ENCODE data around the gene ATXN7L1. TPM values are rescaled to one million over a fixed set of nuclear protein-coding genes. Genes with fewer than 3 reads are reported as not detected.

The ATXN7L1 gene
- total and polyA plus RNA-seq, 2 donors (not counting 1 experiment from before 2014, with no cell fraction given) = 7.1 to 40.6 TPM

DNA sequence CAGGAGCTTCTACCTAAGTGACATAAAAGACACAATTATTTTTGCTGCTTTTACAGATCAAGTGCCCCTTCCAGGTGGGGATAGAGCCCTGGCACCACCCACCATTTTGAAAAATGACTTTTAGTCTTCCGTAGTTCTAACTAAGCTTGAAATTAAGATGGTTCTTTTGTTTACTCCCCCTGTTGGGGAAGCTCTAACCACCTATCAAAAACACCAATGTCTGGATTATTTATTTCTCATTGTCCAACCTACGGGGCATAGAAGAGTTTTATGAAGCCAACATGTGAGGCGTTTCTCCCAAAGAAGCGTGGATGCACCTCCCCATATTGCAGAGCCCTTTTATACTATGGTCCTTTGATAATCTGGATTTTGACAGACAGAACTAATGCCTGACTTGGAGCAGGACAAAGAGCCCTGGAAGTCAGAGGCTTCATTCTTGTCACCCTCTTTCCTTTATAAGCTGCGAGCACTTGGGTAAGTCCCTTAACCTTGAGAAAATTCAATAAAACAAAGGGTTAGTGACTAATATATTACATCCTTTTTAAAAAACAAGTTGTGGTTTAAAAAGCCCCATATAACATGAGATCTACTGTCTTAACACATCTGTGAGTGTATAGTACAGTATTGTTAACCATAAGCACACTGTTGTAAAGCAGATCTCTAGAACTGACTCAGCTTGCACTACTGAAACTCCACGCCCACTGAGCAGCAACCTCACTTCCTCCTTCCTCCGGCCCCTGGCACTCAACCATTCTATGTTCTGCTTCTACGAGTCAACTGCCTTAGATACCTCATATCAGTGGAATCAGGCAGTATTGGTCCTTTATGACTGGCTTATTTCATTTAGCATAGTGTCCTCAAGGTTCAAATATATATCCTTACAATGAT, 67.5 kb downstream of the ATXN7L1 start:
- no peak overlapping the region for H3K4me3 ChIP-seq (ENCODE audit: control extremely low read depth in 1 of 5, extremely low read depth in 1 of 5, insufficient read depth in 1 of 5, low read depth in 2 of 5, low read length in 4 of 5)
- H3K36me3 ChIP-seq (replicated peaks in 1 of 2; ENCODE audit: control extremely low read depth in 1 of 2, control insufficient read depth in 1 of 2, extremely low read depth in 1 of 2, insufficient read depth in 2 of 2, low read length in 1 of 2) = no peaks in the 10 kb centered on the region
- DNase-seq (peak; percentile 83), ATAC-seq (ENCODE audit: low read depth) (peak; percentile 97)
- H3K79me2 ChIP-seq (ENCODE audit: control insufficient read depth, insufficient read depth, low read length) = no peaks in the 10 kb centered on the region
- H3K9me3 ChIP-seq (ENCODE audit: control extremely low read depth in 1 of 3, control insufficient read depth in 2 of 3, insufficient read depth in 1 of 3, low read length in 2 of 3) = no peaks in the 10 kb centered on the region
- CTCF ChIA-PET = interaction anchor here (0.8 to 2.5 kb wide), 6 partner anchors 43 to 233 kb away, joined by 3 to 8 read pairs (median 4); no protein-coding TSS in a partner anchor
- Mint-ChIP-seq H3K27me3 (no peaks in the 10 kb centered on the region), H3K4me3 (peak overlapping the region; percentile 30), H3K9me3 (ENCODE audit: insufficient read depth) (no peaks in the 10 kb centered on the region), H3K27ac (peak overlapping the region; percentile 46), H3K4me1 (peaks cover 41% of the 10 kb centered on the region)
- TF ChIP-seq, protein P1, sequence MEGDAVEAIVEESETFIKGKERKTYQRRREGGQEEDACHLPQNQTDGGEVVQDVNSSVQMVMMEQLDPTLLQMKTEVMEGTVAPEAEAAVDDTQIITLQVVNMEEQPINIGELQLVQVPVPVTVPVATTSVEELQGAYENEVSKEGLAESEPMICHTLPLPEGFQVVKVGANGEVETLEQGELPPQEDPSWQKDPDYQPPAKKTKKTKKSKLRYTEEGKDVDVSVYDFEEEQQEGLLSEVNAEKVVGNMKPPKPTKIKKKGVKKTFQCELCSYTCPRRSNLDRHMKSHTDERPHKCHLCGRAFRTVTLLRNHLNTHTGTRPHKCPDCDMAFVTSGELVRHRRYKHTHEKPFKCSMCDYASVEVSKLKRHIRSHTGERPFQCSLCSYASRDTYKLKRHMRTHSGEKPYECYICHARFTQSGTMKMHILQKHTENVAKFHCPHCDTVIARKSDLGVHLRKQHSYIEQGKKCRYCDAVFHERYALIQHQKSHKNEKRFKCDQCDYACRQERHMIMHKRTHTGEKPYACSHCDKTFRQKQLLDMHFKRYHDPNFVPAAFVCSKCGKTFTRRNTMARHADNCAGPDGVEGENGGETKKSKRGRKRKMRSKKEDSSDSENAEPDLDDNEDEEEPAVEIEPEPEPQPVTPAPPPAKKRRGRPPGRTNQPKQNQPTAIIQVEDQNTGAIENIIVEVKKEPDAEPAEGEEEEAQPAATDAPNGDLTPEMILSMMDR (IDR thresholded peaks at IDR 0.05) = no peak
- TF ChIP-seq EZH2 (IDR thresholded peaks at IDR 0.05; ENCODE audit: borderline replicate concordance, insufficient read depth, low read depth, low read length, poor library complexity, severe bottlenecking) = no peak
- H3K4me1 ChIP-seq (ENCODE audit: control insufficient read depth in 2 of 2, insufficient read depth in 2 of 2, low read length in 2 of 2) = peaks cover 21 to 41% of the 10 kb centered on the region in 2 donors
- POLR2A ChIA-PET = interaction anchor here (0.6 to 1.2 kb wide), 2 partner anchors 23 to 275 kb away, joined by 3 read pairs; no protein-coding TSS in a partner anchor
- peak overlapping the region; percentile 51 for H3K4me2 ChIP-seq (replicated peaks; ENCODE audit: low read depth, low read length, poor library complexity, severe bottlenecking)
- no peaks in the 10 kb centered on the region for H3K27me3 ChIP-seq (replicated peaks in 1 of 4; ENCODE audit: control extremely low read depth in 1 of 4, control insufficient read depth in 3 of 4, insufficient read depth in 4 of 4, low read length in 3 of 4)
- intact Hi-C loops (cut with micrococcal nuclease) = loop anchor here (1.0 to 5.0 kb wide), 4 partner anchors 38 to 152 kb away; partner anchors contain the start of gene ATXN7L1
- peak overlapping the region; percentile 38 to 58 for H3K27ac ChIP-seq (ENCODE audit: low read length in 2 of 2)
- peak overlapping the region; percentile 43 for H2AFZ ChIP-seq (ENCODE audit: insufficient read depth, low read depth, low read length, poor library complexity, severe bottlenecking)
- H3K9ac ChIP-seq (ENCODE audit: low read length) = no peak overlapping the region
- WGBS (ENCODE audit: insufficient coverage) = 41% methylated on average over 4 of the region's 8 CpGs
- H4K20me1 ChIP-seq (ENCODE audit: control insufficient read depth, insufficient read depth, low read length, poor library complexity, severe bottlenecking) = no peaks in the 10 kb centered on the region
